Uterus (tissue), 4 donors: Measurements from ENCODE around the gene GRAMD1A. TPM values are rescaled to one million over a fixed set of nuclear protein-coding genes. Genes with fewer than 3 reads are reported as not detected.

ENCODE experiments used
- DNase-seq, 2 donors: peaks; one replicate each; pipeline ENCODE4 v3.0.0-alpha.2; 2019 to 2020
- H3K27ac ChIP-seq, 2 donors: fragments of 200-600 bp; sonication (generic); 1 replicate in 1 of 2; 2 replicates in 1 of 2; pipeline ENCODE4 v1.5.1; 2016 to 2018
- H3K27me3 ChIP-seq, 2 donors: fragments of 200-600 bp; sonication (generic); one replicate each; pipeline ENCODE4 v1.5.1; 2018 to 2019; ENCODE audit warnings: control low read depth in 1 of 2
- H3K36me3 ChIP-seq, 2 donors: fragments of 200-600 bp; sonication (generic); one replicate each; pipeline ENCODE4 v1.5.1; 2019; ENCODE audit warnings: control low read depth in 1 of 2
- H3K4me1 ChIP-seq, 2 donors: fragments of 200-600 bp; sonication (generic); one replicate each; pipeline ENCODE4 v1.5.1; 2018 to 2019; ENCODE audit warnings: control low read depth in 1 of 2
- H3K4me3 ChIP-seq, 2 donors: fragments of 200-600 bp; sonication (generic); 1 replicate in 1 of 2; 2 replicates in 1 of 2; pipeline ENCODE4 v1.5.1; 2018 to 2019; ENCODE audit warnings: mild to moderate bottlenecking in 1 of 2
- H3K9me3 ChIP-seq, 2 donors: fragments of 200-600 bp; sonication (generic); one replicate each; pipeline ENCODE4 v1.5.1; 2019; ENCODE audit warnings: control low read depth in 1 of 2
- CTCF ChIP-seq, 4 experiments: fragments of 200-600 bp in 2 of 4; fragments of 450-650 bp in 2 of 4; sonication (generic) in 2 of 4; IDR thresholded peaks; one replicate each; pipeline ENCODE4 v1.5.1; 2016 to 2019; ENCODE audit warnings: antibody characterized with exemption in 4 of 4, mild to moderate bottlenecking in 2 of 4, moderate library complexity in 1 of 4
- POLR2A ChIP-seq, 2 donors: fragments of 450-650 bp; IDR thresholded peaks; one replicate each; pipeline ENCODE4 v1.6.1; 2016; ENCODE audit warnings: antibody characterized with exemption in 2 of 2, mild to moderate bottlenecking in 1 of 2, moderate library complexity in 1 of 2
- intact Hi-C: fragments of 100-400 bp; cut with DNase I; formaldehyde crosslinking; loops from one replicate; pipeline ENCODE4 v1.15.1; 2023; ENCODE audit warnings: low total_unique reads
- total RNA-seq, 4 donors: library from RNA; depleted of rRNA in 3 of 4; stranded (reverse); fragments of >200 nt in 3 of 4; gene quantifications; one replicate each; pipeline versions ENCODE4 v1.1.0 to v1.2.4, GENCODE V29; 2014 to 2023
- donor health status: DM: yes; HTN: yes; CAD: no.

The GRAMD1A gene
- total RNA-seq, 4 donors from 2014 or later: 40.0 to 89.8 (median 52.2) TPM

DNA sequence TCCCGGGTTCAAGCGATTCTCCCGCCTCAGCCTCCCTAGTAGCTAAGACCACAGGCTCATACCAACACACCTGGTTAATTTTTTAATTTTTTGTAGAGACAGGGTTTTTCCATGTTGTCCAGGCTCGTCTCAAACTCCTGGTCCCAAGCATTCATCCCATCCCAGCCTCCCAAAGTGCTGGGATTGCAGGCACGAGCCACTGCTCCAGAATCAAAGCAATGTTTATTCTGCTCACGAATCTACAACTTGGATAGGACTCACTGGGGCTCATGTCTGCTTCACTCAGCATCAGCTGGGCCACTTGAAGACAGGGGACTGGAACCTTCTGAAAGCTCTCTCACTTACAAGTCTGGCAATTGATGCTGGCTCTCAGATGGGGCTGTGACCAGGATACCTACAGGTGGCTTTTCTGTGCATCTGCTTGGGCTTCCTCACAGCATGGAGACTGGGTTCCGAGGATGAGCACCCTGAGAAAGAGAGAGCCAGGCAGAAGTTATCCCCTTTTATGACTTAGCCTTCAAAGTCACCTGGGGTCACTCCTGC is 27.9 kb upstream of the GRAMD1A start:
- no peaks in the 10 kb centered on the region for H3K27me3 ChIP-seq
- intact Hi-C loops: no loop called here
- H3K36me3 ChIP-seq: no peaks in the 10 kb centered on the region
- H3K4me3 ChIP-seq: no peak overlapping the region
- no peak overlapping the region for H3K27ac ChIP-seq
- H3K9me3 ChIP-seq: no peaks in the 10 kb centered on the region
- no peak for DNase-seq
- no peak for TF ChIP-seq CTCF (IDR thresholded peaks at IDR 0.05)
- TF ChIP-seq POLR2A (IDR thresholded peaks at IDR 0.05): no peak
- no peaks in the 10 kb centered on the region for H3K4me1 ChIP-seq

DNA sequence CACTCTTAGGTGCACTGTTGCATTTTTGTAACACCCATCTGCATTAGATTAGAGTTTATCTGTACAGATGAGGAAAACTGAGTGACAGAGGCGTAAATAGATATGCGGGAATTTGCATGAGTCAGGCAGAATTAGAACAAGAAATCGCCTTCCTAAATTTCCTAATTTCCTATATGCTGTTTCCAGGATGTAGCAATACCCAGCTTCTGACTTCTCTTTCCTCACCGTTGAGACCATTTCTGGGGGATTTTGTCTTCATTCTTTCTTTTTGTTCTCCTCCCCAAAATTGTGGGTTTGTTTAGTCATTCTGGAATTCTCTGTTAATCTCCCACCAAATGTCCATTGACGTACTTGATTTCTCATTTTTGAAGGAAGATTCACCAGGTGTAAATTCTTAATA is 25.5 kb upstream of the GRAMD1A start:
- DNase-seq: no peak
- TF ChIP-seq POLR2A (IDR thresholded peaks at IDR 0.05): no peak
- no peak for TF ChIP-seq CTCF (IDR thresholded peaks at IDR 0.05)
- Histone ChIP-seq H3K36me3 (no peaks in the 10 kb centered on the region), H3K27me3 (no peaks in the 10 kb centered on the region), H3K9me3 (no peaks in the 10 kb centered on the region), H3K4me3 (no peak overlapping the region), H3K27ac (no peak overlapping the region), H3K4me1 (no peaks in the 10 kb centered on the region)
- intact Hi-C loops: no loop called here

DNA sequence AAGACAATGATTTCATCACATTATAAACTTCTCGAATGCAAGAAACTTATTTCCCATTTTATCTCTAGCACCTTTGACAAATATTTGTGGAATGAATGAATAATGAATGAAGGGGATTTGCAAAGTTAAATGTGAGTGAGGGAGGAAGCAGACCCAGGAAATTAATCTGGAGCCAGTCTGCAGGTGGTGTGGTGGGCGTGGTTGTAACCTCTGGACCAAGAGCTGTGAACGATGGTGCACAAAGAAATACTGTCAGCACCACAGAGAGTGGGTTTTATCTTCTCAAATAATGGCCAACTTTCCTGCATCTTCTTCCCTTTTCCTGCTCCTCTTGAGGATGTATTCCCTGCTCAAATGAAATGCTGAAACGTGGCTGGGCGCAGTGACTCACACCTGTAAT is 25.1 kb upstream of the GRAMD1A start:
- Histone ChIP-seq H3K36me3 (no peaks in the 10 kb centered on the region), H3K4me1 (no peaks in the 10 kb centered on the region), H3K27ac (no peak overlapping the region), H3K9me3 (no peaks in the 10 kb centered on the region), H3K4me3 (no peak overlapping the region), H3K27me3 (no peaks in the 10 kb centered on the region)
- DNase-seq: no peak
- TF ChIP-seq POLR2A (IDR thresholded peaks at IDR 0.05): no peak
- no peak for TF ChIP-seq CTCF (IDR thresholded peaks at IDR 0.05)
- intact Hi-C loops: no loop called here

DNA sequence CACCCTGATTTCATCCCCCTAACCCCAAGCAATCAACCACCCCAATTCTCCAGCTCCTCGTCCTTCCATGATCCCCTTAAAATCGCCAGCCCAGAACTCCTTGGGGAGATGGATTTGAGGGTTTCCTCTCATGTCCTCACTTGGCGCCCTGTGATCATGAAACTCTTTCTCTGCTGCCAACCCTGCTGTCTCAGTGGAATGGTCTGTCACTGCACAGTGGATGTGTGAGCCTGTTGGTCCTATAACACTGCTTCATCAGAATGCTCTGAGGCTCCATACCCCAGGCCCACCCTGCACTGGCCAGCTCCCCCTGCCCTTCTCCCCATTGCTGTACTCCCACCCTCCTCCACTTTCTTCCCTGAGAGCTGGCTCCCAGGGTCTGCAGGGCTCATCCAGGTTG is 23.5 kb upstream of the GRAMD1A start:
- intact Hi-C loops: no loop called here
- no peak for DNase-seq

More for the DNA sequence above, 23.5 kb upstream of the GRAMD1A start:
- Histone ChIP-seq H3K36me3 (no peaks in the 10 kb centered on the region), H3K27me3 (no peaks in the 10 kb centered on the region), H3K4me3 (no peak overlapping the region), H3K27ac (no peak overlapping the region), H3K4me1 (no peaks in the 10 kb centered on the region), H3K9me3 (no peaks in the 10 kb centered on the region)
- TF ChIP-seq CTCF (IDR thresholded peaks at IDR 0.05) (no peak), POLR2A (IDR thresholded peaks at IDR 0.05) (no peak)
